T-helper 2 cell treated with Interferon-gamma antibody and Interleukin-4, amounts not matched to agents 5 μg/mL and 100 μg/mL, for 36 hours (primary cell): ENCODE measurements around the gene NUDT11.

ENCODE experiments used
- DNase-seq: peaks from one replicate; pipeline ENCODE4 v3.0.0; 2021; ENCODE audit warnings: low spot score
- H3K27ac Mint-ChIP-seq: one replicate; pipeline ENCODE4 v1.8.0; 2021; ENCODE audit warnings: mild to moderate bottlenecking, mixed read lengths
- H3K27me3 Mint-ChIP-seq: one replicate; pipeline ENCODE4 v1.8.0; 2021; ENCODE audit warnings: low read depth, mixed read lengths
- H3K36me3 Mint-ChIP-seq: one replicate; pipeline ENCODE4 v1.8.0; 2021; ENCODE audit warnings: low read depth, mixed read lengths
- H3K4me1 Mint-ChIP-seq: one replicate; pipeline ENCODE4 v1.8.0; 2021; ENCODE audit warnings: low read depth, mixed read lengths
- H3K4me3 Mint-ChIP-seq: one replicate; pipeline ENCODE4 v1.8.0; 2022; ENCODE audit warnings: mild to moderate bottlenecking, moderate library complexity, mixed read lengths
- H3K9me3 Mint-ChIP-seq: one replicate; pipeline ENCODE4 v1.8.0; 2021; ENCODE audit warnings: mixed read lengths

Gene NUDT11

GRCh38 chrX:51456246-51456645 lies 40.1 kb downstream of the NUDT11 start:
- no peak overlapping the region for H3K4me3 Mint-ChIP-seq
- H3K4me1 Mint-ChIP-seq: no peaks in the 10 kb centered on the region
- H3K36me3 Mint-ChIP-seq: no peaks in the 10 kb centered on the region
- no peaks in the 10 kb centered on the region for H3K27me3 Mint-ChIP-seq
- no peak for DNase-seq
- no peaks in the 10 kb centered on the region for H3K9me3 Mint-ChIP-seq
- no peak overlapping the region for H3K27ac Mint-ChIP-seq

- Mint-ChIP-seq H3K27me3 (peaks cover 3% of the 10 kb centered on the region), H3K27ac (no peak overlapping the region), H3K36me3 (no peaks in the 10 kb centered on the region), H3K4me3 (no peak overlapping the region), H3K9me3 (no peaks in the 10 kb centered on the region), H3K4me1 (peaks cover under 1% of the 10 kb centered on the region)
- no peak for DNase-seq
Measured at GRCh38 chrX:51440365-51440764, 56.0 kb downstream of the NUDT11 start.
